Right kidney (tissue), 1 donor: ENCODE measurements around the gene NPAS1.
A peak's percentile ranks its signal among the peaks of the same experiment; 100 is the strongest.

Experiments
- DNase-seq: peaks from one replicate; pipeline ENCODE4 v3.0.0-alpha.2; 2016

Gene NPAS1

GRCh38 chr19:47020132-47020805 lies 632 bp downstream of the NPAS1 start:
- DNase-seq = no peak

- DNase-seq = peak; percentile 45
These were observed 1.4 kb downstream of the NPAS1 start for GRCh38 chr19:47020992-47021496.

- DNase-seq = peak; percentile 49
These were observed 2.0 kb downstream of the NPAS1 start for GRCh38 chr19:47021536-47022139.

- DNase-seq = no peak
These were observed 2.5 kb downstream of the NPAS1 start for GRCh38 chr19:47022140-47022536.

GRCh38 chr19:47022541-47023447 lies 3.2 kb downstream of the NPAS1 start:
- DNase-seq = no peak

- no peak for DNase-seq
These were observed 3.8 kb downstream of the NPAS1 start for GRCh38 chr19:47023448-47023794.

- no peak for DNase-seq
These were observed 4.9 kb downstream of the NPAS1 start for GRCh38 chr19:47024502-47024901.

GRCh38 chr19:47026156-47026555 lies 6.5 kb downstream of the NPAS1 start:
- DNase-seq = no peak

GRCh38 chr19:47026889-47027288 lies 7.3 kb downstream of the NPAS1 start:
- no peak for DNase-seq

- no peak for DNase-seq
These were observed 8.0 kb downstream of the NPAS1 start for GRCh38 chr19:47027586-47028088.

- DNase-seq = no peak
These were observed 8.6 kb downstream of the NPAS1 start for GRCh38 chr19:47028195-47028601.

- peak; percentile 54 for DNase-seq
These were observed 12.7 kb downstream of the NPAS1 start for GRCh38 chr19:47032171-47032811.

GRCh38 chr19:47035127-47036096 lies 15.8 kb downstream of the NPAS1 start:
- peak; percentile 96 for DNase-seq

GRCh38 chr19:47036097-47036651 lies 16.5 kb downstream of the NPAS1 start:
- no peak for DNase-seq

- DNase-seq = no peak
These were observed 18.1 kb downstream of the NPAS1 start for GRCh38 chr19:47037766-47038165.

GRCh38 chr19:47039239-47039874 lies 19.7 kb downstream of the NPAS1 start:
- no peak for DNase-seq

GRCh38 chr19:47040869-47041268 lies 21.2 kb downstream of the NPAS1 start:
- no peak for DNase-seq

- no peak for DNase-seq
These were observed 25.6 kb downstream of the NPAS1 start for GRCh38 chr19:47044946-47045866.

- no peak for DNase-seq
These were observed 26.3 kb downstream of the NPAS1 start for GRCh38 chr19:47045867-47046470.
